Hepatocyte (in vitro differentiated cells): ENCODE results near the gene TMEM135. TPM values are rescaled to one million over a fixed set of nuclear protein-coding genes. Genes with fewer than 3 reads are reported as not detected.

Experiments used
- DNase-seq: peaks from one replicate; pipeline ENCODE4 v3.0.0-alpha.2; 2016; ENCODE audit warnings: low spot score
- H2AFZ ChIP-seq: fragments of 200-600 bp; sonication (generic); 2 replicates; pipeline ENCODE4 v1.6.0; 2016; ENCODE audit warnings: antibody characterized with exemption, mild to moderate bottlenecking
- H3K27ac ChIP-seq: fragments of 200-600 bp; sonication (generic); 2 replicates; pipeline ENCODE4 v1.5.1; 2016; ENCODE audit warnings: mild to moderate bottlenecking
- H3K27me3 ChIP-seq: fragments of 200-600 bp; sonication (generic); 2 replicates; pipeline ENCODE4 v1.6.1; 2016
- H3K36me3 ChIP-seq: fragments of 200-600 bp; sonication (generic); replicated peaks from 2 replicates; pipeline ENCODE4 v1.5.1; 2016; ENCODE audit warnings: low read depth; ENCODE audit not compliant: insufficient read depth
- H3K4me1 ChIP-seq: fragments of 200-600 bp; sonication (generic); 2 replicates; pipeline ENCODE4 v1.5.1; 2016; ENCODE audit warnings: mild to moderate bottlenecking, moderate library complexity; ENCODE audit not compliant: insufficient read depth
- H3K4me2 ChIP-seq: fragments of 200-600 bp; sonication (generic); 2 replicates; pipeline ENCODE4 v1.6.0; 2016
- H3K4me3 ChIP-seq: fragments of 200-600 bp; sonication (generic); 2 replicates; pipeline ENCODE4 v1.5.1; 2016; ENCODE audit warnings: mild to moderate bottlenecking
- H3K79me2 ChIP-seq: fragments of 200-600 bp; sonication (generic); 2 replicates; pipeline ENCODE4 v1.6.0; 2017; ENCODE audit warnings: mild to moderate bottlenecking
- H3K9me2 ChIP-seq: fragments of 200-600 bp; sonication (generic); replicated peaks from 2 replicates; pipeline ENCODE4 v1.6.0; 2017; ENCODE audit warnings: mild to moderate bottlenecking; ENCODE audit not compliant: insufficient read depth
- H3K9me3 ChIP-seq: fragments of 200-600 bp; sonication (generic); 2 replicates; pipeline ENCODE4 v1.5.1; 2016; ENCODE audit warnings: low read depth, mild to moderate bottlenecking
- H4K20me1 ChIP-seq: fragments of 200-600 bp; sonication (generic); 2 replicates; pipeline ENCODE4 v1.6.0; 2016; ENCODE audit warnings: mild to moderate bottlenecking; ENCODE audit not compliant: insufficient read depth, poor library complexity, severe bottlenecking
- CTCF ChIP-seq: fragments of 200-600 bp; sonication (generic); IDR thresholded peaks from 2 replicates; pipeline ENCODE4 v1.5.1; 2016; ENCODE audit warnings: antibody characterized with exemption, mild to moderate bottlenecking; ENCODE audit not compliant: poor library complexity
- EZH2 ChIP-seq: fragments of 200-600 bp; sonication (generic); IDR thresholded peaks from 2 replicates; pipeline ENCODE4 v1.6.1; 2016; ENCODE audit warnings: antibody characterized with exemption, mild to moderate bottlenecking, borderline replicate concordance
- EZH2phosphoT487 ChIP-seq: fragments of 200-600 bp; sonication (generic); IDR thresholded peaks from one replicate; pipeline ENCODE4 v1.6.1; 2018; ENCODE audit warnings: antibody characterized with exemption, mild to moderate bottlenecking, low read depth, moderate library complexity; ENCODE audit not compliant: unreplicated experiment, severe bottlenecking
- WGBS: methylation state at CpG from one replicate; pipeline ENCODE4 v1.1.6; 2016; ENCODE audit warnings: low lambda C conversion rate; ENCODE audit errors: missing lambda C conversion rate; 5-methylcytosine and 5-hydroxymethylcytosine counted together
- polyA plus RNA-seq: library from polyadenylated mRNA; unstranded; fragments of >200 nt; fragmentation: Nextera tagmentation; extraction: Ambion mirVana; gene quantifications from 2 replicates; pipeline ENCODE4 v1.2.1, GENCODE V29; 2016
- total RNA-seq: library from RNA; depleted of rRNA; stranded (reverse); fragments of >200 nt; gene quantifications from 2 replicates; pipeline ENCODE4 v1.2.3, GENCODE V29; 2014

Gene TMEM135
- total and polyA plus RNA-seq, 2 experiments from 2014 or later, result 26.7 to 52.0 TPM

DNA sequence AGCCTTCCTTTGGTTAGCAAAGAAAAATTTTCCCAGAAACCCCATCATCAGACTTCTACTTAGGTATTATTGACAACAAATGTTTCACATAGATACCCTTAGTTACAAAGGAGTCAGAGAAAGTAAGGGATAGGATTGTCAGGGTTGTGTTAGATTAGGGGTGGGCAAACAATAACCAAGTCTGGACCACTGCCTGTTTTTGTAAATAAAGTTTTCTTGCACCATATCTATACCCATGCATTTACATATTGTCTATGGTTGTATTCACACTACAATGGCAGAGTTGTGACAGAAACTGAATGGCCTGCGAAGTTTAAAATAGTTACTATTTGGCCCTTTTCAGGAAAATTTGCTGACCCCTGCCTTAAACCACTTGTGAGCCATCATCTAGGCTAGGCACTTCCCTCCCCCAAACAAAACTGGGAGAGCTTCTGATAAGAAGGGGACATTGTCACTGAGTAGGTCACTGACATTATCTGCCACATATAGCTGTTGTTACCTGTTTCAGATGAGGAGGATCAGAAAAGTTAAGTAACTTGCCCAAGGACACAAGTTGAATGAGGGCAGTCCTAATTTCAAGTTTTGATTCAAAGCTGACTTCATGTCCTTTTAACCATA, 40.7 kb upstream of the TMEM135 start:
- no peak for TF ChIP-seq CTCF
- TF ChIP-seq EZH2phosphoT487, result no peak
- TF ChIP-seq EZH2, result no peak
- H3K4me1 ChIP-seq, result peaks cover 14% of the 10 kb centered on the region
- no peaks in the 10 kb centered on the region for H3K27me3 ChIP-seq
- no peak overlapping the region for H3K4me3 ChIP-seq
- no peaks in the 10 kb centered on the region for H3K9me2 ChIP-seq
- no peaks in the 10 kb centered on the region for H4K20me1 ChIP-seq
- no peak overlapping the region for H3K27ac ChIP-seq
- no peaks in the 10 kb centered on the region for H3K79me2 ChIP-seq
- no peaks in the 10 kb centered on the region for H3K36me3 ChIP-seq
- H2AFZ ChIP-seq, result no peak overlapping the region
- no peaks in the 10 kb centered on the region for H3K9me3 ChIP-seq
- 93% methylated on average over 1 of the region's 1 CpG for WGBS
- no peak for DNase-seq
- H3K4me2 ChIP-seq, result no peak overlapping the region

GRCh38 chr11:86999388-86999787, 38.3 kb upstream of the TMEM135 start:
- Histone ChIP-seq H2AFZ (no peak overlapping the region), H3K36me3 (no peaks in the 10 kb centered on the region), H3K9me3 (no peaks in the 10 kb centered on the region), H4K20me1 (no peaks in the 10 kb centered on the region), H3K4me3 (no peak overlapping the region), H3K79me2 (no peaks in the 10 kb centered on the region), H3K9me2 (no peaks in the 10 kb centered on the region), H3K27me3 (no peaks in the 10 kb centered on the region), H3K27ac (peak overlapping the region; percentile 85), H3K4me1 (peaks cover 14% of the 10 kb centered on the region), H3K4me2 (peak overlapping the region; percentile 8)
- TF ChIP-seq CTCF, result no peak
- 93% methylated on average over 1 of the region's 1 CpG for WGBS
- DNase-seq, result no peak

GRCh38 chr11:86999859-87000753, 37.6 kb upstream of the TMEM135 start:
- Histone ChIP-seq H2AFZ (no peak overlapping the region), H3K27ac (peak overlapping the region; percentile 85), H3K9me3 (no peaks in the 10 kb centered on the region), H3K4me2 (peak overlapping the region; percentile 8), H3K9me2 (no peaks in the 10 kb centered on the region), H4K20me1 (no peaks in the 10 kb centered on the region), H3K4me1 (peaks cover 14% of the 10 kb centered on the region), H3K27me3 (no peaks in the 10 kb centered on the region), H3K79me2 (no peaks in the 10 kb centered on the region), H3K4me3 (no peak overlapping the region), H3K36me3 (no peaks in the 10 kb centered on the region)
- TF ChIP-seq EZH2 (no peak), CTCF (no peak), EZH2phosphoT487 (no peak)
- DNase-seq, result peak; percentile 56
- WGBS, result 43% methylated on average over 5 of the region's 5 CpGs
